PC-3 (cell line): ENCODE data around the gene KLK15. TPM values are rescaled to one million over a fixed set of nuclear protein-coding genes. Genes with fewer than 3 reads are reported as not detected.

Experiments used
- ATAC-seq: fragments of 200-7000 bp; cut with Tn5 transposase; 2 replicates; pipeline ENCODE4 v1.9.1; 2020; ENCODE audit warnings: mild to moderate bottlenecking, moderate library complexity
- BruUV-seq: library from RNA; stranded (reverse); fragments of 400-500 nt; replicated peaks from 2 replicates; lab custom pipeline; 2021; lab: Mats Ljungman, UMichigan
- CTCF ChIA-PET: fragments of 300-600 bp; sonication (Branson Sonifier 250); formaldehyde crosslinking; loops from one replicate; lab custom pipeline; 2022; ENCODE audit warnings: antibody characterized with exemption; lab: Charles Lee
- POLR2A ChIA-PET: fragments of 300-600 bp; sonication (Branson Sonifier 250); formaldehyde crosslinking; loops from one replicate; lab custom pipeline; 2022; ENCODE audit warnings: antibody characterized with exemption; ENCODE audit not compliant: unreplicated experiment; lab: Charles Lee
- DNase-seq: peaks from one replicate; pipeline ENCODE4 v3.0.0-alpha.2; 2015
- H2AFZ ChIP-seq: fragments of 300-600 bp; sonication (generic); 2 replicates; pipeline ENCODE4 v1.6.0; 2016; ENCODE audit warnings: antibody characterized with exemption, low read length
- H3F3A ChIP-seq: fragments of 300-600 bp; sonication (generic); one replicate; pipeline ENCODE4 v1.6.0; 2017; ENCODE audit warnings: antibody characterized with exemption, low read length, control low read depth, mild to moderate bottlenecking; ENCODE audit not compliant: unreplicated experiment
- H3K27ac ChIP-seq: fragments of 300-600 bp; sonication (generic); 2 replicates; pipeline ENCODE4 v1.5.1; 2016; ENCODE audit warnings: mild to moderate bottlenecking, low read length
- H3K27me3 ChIP-seq: fragments of 300-600 bp; sonication (generic); 2 replicates; pipeline ENCODE4 v1.6.1; 2016; ENCODE audit warnings: low read length, mixed read lengths
- H3K36me3 ChIP-seq: fragments of 300-600 bp; sonication (generic); 2 replicates; pipeline ENCODE4 v1.6.1; 2016; ENCODE audit warnings: low read depth, mixed run types, low read length, mixed read lengths
- H3K4me1 ChIP-seq: fragments of 300-600 bp; sonication (generic); 2 replicates; pipeline ENCODE4 v1.5.1; 2016; ENCODE audit warnings: low read length; ENCODE audit not compliant: insufficient read depth
- H3K4me2 ChIP-seq: fragments of 300-600 bp; sonication (generic); 2 replicates; pipeline ENCODE4 v1.6.0; 2016; ENCODE audit warnings: low read length
- H3K4me3 ChIP-seq: fragments of 300-600 bp; sonication (generic); 2 replicates; pipeline ENCODE4 v1.5.1; 2016; ENCODE audit warnings: mild to moderate bottlenecking, low read length, mixed read lengths
- H3K79me2 ChIP-seq: fragments of 300-600 bp; sonication (generic); 2 replicates; pipeline ENCODE4 v1.6.1; 2017; ENCODE audit warnings: low read length, mixed read lengths
- H3K9ac ChIP-seq: fragments of 300-600 bp; sonication (generic); 2 replicates; pipeline ENCODE4 v1.6.0; 2016; ENCODE audit warnings: mild to moderate bottlenecking, low read length
- H3K9me2 ChIP-seq: fragments of 300-600 bp; sonication (generic); replicated peaks from 2 replicates; pipeline ENCODE4 v1.6.1; 2016; ENCODE audit warnings: mixed run types, low read length, mixed read lengths
- H3K9me3 ChIP-seq: fragments of 300-600 bp; sonication (generic); 2 replicates; pipeline ENCODE4 v1.6.1; 2016; ENCODE audit warnings: low read length, mixed read lengths
- H4K20me1 ChIP-seq: fragments of 300-600 bp; sonication (generic); 2 replicates; pipeline ENCODE4 v1.6.1; 2016; ENCODE audit warnings: low read length, mixed read lengths
- CTCF ChIP-seq: fragments of 300-600 bp; sonication (generic); conservative IDR thresholded peaks from 2 replicates; pipeline ENCODE4 v1.5.1; 2017; ENCODE audit warnings: antibody characterized with exemption, low read depth, mild to moderate bottlenecking, low read length
- EZH2 ChIP-seq: fragments of 300-600 bp; sonication (generic); IDR thresholded peaks from one replicate; pipeline ENCODE4 v1.6.1; 2017; ENCODE audit warnings: antibody characterized with exemption, mild to moderate bottlenecking, low read length; ENCODE audit not compliant: unreplicated experiment
- EZH2phosphoT487 ChIP-seq: fragments of 300-600 bp; sonication (generic); IDR thresholded peaks from 2 replicates; pipeline ENCODE4 v1.6.1; 2018; ENCODE audit warnings: mild to moderate bottlenecking, antibody characterized with exemption, low read length, borderline replicate concordance
- intact Hi-C: fragments of 100-400 bp; cut with micrococcal nuclease; formaldehyde crosslinking; loops from 2 replicates; pipeline ENCODE4 v1.9.0; 2023
- total RNA-seq: library from RNA; depleted of rRNA; stranded (reverse); fragments of >200 nt; gene quantifications from 2 replicates; pipeline ENCODE4 v1.2.3, GENCODE V29; 2014

KLK15 gene
- total RNA-seq, 1 experiment from 2014 or later: 1.3 TPM

- H3F3A ChIP-seq: no peaks in the 10 kb centered on the region
- no peaks in the 10 kb centered on the region for H3K9me2 ChIP-seq
- H3K9me3 ChIP-seq: no peaks in the 10 kb centered on the region
- H3K79me2 ChIP-seq: no peaks in the 10 kb centered on the region
- DNase-seq: no peak
- H2AFZ ChIP-seq: no peak within 1 kb of the TSS
- H3K36me3 ChIP-seq: no peaks in the 10 kb centered on the region
- H3K4me3 ChIP-seq: no peak within 1 kb of the TSS
- ATAC-seq: no peak
- H4K20me1 ChIP-seq: no peaks in the 10 kb centered on the region
- H3K4me2 ChIP-seq: no peak within 1 kb of the TSS
- BruUV-seq: no TSS peak
- H3K27me3 ChIP-seq: peaks cover 77% of the 10 kb centered on the region
- ChIA-PET CTCF (no interaction called here), POLR2A (no interaction called here)
- TF ChIP-seq EZH2: no peak
- TF ChIP-seq CTCF: no peak
- TF ChIP-seq EZH2phosphoT487: no peak
- intact Hi-C loops: no loop called here
- no peak within 1 kb of the TSS for H3K27ac ChIP-seq
- no peaks in the 10 kb centered on the region for H3K4me1 ChIP-seq
- H3K9ac ChIP-seq: no peak within 1 kb of the TSS
These were observed 9.9 kb downstream of the KLK15 start, which contains the start of gene KLK1 for GRCh38 chr19:50823389-50824042. Gene KLK1 (minus strand): TSS chr19:50823787. CDS start chr19:50823748, 39 bp downstream.

GRCh38 chr19:50822661-50823208 lies 10.6 kb downstream of the KLK15 start:
- H3K9me2 ChIP-seq: no peaks in the 10 kb centered on the region
- TF ChIP-seq EZH2phosphoT487: no peak
- no peak for TF ChIP-seq CTCF
- no peak for TF ChIP-seq EZH2
- intact Hi-C loops: no loop called here
- no peak overlapping the region for H3K4me2 ChIP-seq
- no peaks in the 10 kb centered on the region for H3F3A ChIP-seq
- no peak overlapping the region for H2AFZ ChIP-seq
- no peaks in the 10 kb centered on the region for H3K79me2 ChIP-seq
- no peaks in the 10 kb centered on the region for H3K9me3 ChIP-seq
- H3K9ac ChIP-seq: no peak overlapping the region
- no peak overlapping the region for H3K27ac ChIP-seq
- DNase-seq (no peak), ATAC-seq (no peak)
- H3K4me3 ChIP-seq: no peak overlapping the region
- H4K20me1 ChIP-seq: no peaks in the 10 kb centered on the region
- ChIA-PET CTCF (no interaction called here), POLR2A (no interaction called here)
- BruUV-seq: no TSS peak
- peaks cover 81% of the 10 kb centered on the region for H3K27me3 ChIP-seq
- H3K36me3 ChIP-seq: no peaks in the 10 kb centered on the region
- no peaks in the 10 kb centered on the region for H3K4me1 ChIP-seq

- intact Hi-C loops: no loop called here
- no TSS peak for BruUV-seq
These were observed 11.8 kb downstream of the KLK15 start for GRCh38 chr19:50821622-50822021.

More at GRCh38 chr19:50821622-50822021, 11.8 kb downstream of the KLK15 start:
- no peaks in the 10 kb centered on the region for H4K20me1 ChIP-seq
- ChIA-PET CTCF (no interaction called here), POLR2A (no interaction called here)
- DNase-seq (no peak), ATAC-seq (no peak)
- H3F3A ChIP-seq: no peaks in the 10 kb centered on the region
- no peak overlapping the region for H3K4me3 ChIP-seq
- no peak overlapping the region for H2AFZ ChIP-seq
- H3K9me3 ChIP-seq: no peaks in the 10 kb centered on the region
- H3K4me1 ChIP-seq: no peaks in the 10 kb centered on the region
- TF ChIP-seq CTCF (no peak), EZH2phosphoT487 (no peak), EZH2 (no peak)
- no peaks in the 10 kb centered on the region for H3K36me3 ChIP-seq
- no peaks in the 10 kb centered on the region for H3K79me2 ChIP-seq
- no peak overlapping the region for H3K9ac ChIP-seq
- H3K4me2 ChIP-seq: no peak overlapping the region
- H3K9me2 ChIP-seq: no peaks in the 10 kb centered on the region
- peaks cover 82% of the 10 kb centered on the region for H3K27me3 ChIP-seq
- no peak overlapping the region for H3K27ac ChIP-seq
